GM18520 (cell line): ENCODE data around the gene PCDHGA1.
"Not testable (repeated sequence)": the region's sequence is repeated elsewhere in the genome, so short reads cannot be mapped to it uniquely, and the experiment has no call there.

Experiments
- ATAC-seq: cut with Tn5 transposase; IDR thresholded peaks from one replicate; pipeline ENCODE4 v1.9.1; 2021; ENCODE audit not compliant: unreplicated experiment

PCDHGA1 gene

DNA sequence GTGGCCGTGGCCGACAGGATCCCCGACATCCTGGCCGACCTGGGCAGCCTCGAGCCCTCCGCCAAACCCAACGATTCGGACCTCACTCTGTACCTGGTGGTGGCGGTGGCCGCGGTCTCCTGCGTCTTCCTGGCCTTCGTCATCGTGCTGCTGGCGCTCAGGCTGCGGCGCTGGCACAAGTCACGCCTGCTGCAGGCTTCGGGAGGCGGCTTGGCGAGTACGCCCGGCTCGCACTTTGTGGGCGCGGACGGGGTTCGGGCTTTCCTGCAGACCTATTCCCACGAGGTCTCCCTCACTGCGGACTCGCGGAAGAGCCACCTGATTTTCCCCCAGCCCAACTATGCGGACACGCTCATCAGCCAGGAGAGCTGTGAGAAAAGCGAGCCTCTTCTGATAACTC lies 15.7 kb downstream of the PCDHGA1 start:
- not testable (repeated sequence) for ATAC-seq

DNA sequence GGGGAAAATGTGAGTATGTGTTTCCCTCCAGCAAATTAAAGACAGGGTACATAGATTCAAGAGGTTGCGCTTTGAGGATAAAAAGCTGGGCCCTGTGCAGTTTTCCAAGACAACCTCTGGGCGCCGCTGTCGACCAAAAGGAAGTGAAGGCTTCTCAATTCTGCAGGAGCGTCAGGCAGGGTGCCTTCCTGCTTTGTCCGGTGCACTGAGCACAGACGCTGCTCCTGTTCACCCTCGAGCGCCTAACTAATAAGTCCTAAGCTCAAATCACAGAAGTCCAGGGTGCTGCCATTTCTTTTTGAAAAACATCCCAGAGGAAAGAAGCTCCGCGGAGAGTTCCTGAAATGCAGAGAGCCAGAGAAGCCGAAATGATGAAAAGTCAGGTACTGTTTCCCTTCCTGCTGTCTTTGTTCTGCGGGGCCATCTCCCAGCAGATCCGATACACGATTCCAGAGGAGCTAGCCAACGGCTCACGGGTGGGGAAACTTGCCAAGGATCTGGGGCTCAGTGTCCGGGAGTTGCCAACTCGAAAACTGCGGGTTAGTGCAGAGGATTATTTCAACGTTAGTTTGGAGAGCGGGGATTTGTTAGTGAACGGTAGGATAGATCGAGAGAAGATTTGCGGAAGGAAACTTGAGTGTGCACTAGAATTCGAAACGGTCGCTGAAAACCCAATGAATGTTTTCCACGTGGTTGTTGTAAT lies 19.8 kb downstream of the PCDHGA1 start, which contains the start of gene PCDHGB1:
TSS of gene PCDHGB1 (plus strand) at position 183 of the 703 bp plus-strand sequence. CDS start at position 345, 162 bp downstream.
- ATAC-seq = no peak

DNA sequence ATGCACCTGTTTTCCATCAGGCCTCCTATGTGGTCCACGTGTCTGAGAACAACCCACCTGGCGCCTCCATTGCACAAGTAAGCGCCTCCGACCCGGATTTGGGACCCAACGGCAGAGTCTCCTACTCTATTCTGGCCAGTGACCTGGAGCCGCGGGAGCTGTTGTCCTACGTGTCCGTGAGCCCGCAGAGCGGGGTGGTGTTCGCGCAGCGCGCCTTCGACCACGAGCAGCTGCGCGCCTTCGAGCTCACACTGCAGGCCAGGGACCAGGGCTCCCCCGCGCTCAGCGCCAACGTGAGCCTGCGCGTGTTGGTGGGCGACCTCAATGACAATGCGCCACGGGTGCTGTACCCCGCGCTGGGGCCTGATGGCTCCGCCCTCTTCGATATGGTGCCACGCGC lies 21.3 kb downstream of the PCDHGA1 start:
- no peak for ATAC-seq

DNA sequence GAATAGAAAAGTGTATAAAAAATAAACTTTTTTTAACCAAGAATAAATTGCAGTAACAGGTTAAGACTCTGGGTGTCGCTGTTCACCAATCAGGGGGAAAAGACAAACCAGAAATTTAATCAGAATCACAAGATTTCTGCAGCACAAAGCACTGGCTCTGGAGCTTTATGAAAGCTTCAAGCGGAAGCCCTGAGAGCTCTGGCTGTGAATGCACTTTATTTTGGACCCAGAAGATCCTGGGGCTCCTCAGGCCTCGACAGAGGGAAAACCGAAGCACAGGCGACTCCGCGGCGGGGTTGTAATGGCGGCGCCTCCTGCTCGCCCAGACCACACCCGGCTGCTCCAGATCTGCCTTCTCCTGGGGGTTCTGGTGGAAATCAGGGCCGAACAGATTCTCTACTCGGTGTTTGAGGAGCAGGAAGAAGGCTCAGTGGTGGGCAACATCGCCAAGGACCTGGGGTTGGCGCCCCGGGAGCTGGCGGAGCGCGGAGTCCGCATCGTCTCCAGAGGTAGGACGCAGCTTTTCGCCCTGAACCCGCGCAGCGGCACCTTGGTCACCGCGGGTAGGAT lies 24.7 kb downstream of the PCDHGA1 start, which contains the start of gene PCDHGA4:
TSS of gene PCDHGA4 (plus strand) at position 122 of the 570 bp plus-strand sequence. CDS start at position 209, 87 bp downstream.
- no peak for ATAC-seq

DNA sequence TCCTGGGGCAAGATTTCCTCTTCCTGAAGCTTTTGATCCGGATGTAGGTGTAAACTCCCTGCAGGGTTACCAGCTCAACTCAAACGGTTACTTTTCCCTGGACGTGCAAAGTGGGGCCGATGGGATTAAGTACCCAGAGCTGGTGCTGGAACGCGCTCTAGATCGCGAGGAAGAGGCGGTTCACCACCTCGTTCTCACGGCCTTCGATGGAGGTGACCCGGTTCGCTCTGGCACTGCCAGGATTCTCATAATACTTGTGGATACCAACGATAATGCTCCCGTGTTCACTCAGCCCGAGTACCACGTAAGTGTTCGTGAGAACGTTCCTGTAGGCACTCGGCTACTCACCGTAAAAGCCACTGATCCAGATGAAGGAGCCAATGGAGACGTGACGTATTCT lies 25.3 kb downstream of the PCDHGA1 start:
- no peak for ATAC-seq

GRCh38 chr5:141356133-141356532 lies 25.8 kb downstream of the PCDHGA1 start:
- ATAC-seq = no peak

DNA sequence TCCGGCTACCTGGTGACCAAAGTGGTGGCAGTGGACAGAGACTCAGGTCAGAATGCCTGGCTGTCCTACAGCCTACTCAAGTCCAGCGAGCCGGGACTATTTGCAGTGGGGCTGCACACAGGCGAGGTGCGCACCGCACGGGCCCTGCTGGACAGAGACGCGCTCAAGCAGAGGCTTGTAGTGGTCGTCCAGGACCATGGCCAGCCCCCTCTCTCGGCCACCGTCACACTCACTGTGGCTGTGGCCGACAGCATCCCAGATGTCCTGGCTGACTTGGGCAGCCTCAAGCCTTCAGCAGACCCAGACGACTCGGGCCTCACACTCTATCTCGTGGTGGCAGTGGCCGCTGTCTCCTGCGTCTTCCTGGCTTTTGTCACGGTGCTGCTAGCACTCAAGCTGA lies 26.6 kb downstream of the PCDHGA1 start:
- ATAC-seq = no peak

DNA sequence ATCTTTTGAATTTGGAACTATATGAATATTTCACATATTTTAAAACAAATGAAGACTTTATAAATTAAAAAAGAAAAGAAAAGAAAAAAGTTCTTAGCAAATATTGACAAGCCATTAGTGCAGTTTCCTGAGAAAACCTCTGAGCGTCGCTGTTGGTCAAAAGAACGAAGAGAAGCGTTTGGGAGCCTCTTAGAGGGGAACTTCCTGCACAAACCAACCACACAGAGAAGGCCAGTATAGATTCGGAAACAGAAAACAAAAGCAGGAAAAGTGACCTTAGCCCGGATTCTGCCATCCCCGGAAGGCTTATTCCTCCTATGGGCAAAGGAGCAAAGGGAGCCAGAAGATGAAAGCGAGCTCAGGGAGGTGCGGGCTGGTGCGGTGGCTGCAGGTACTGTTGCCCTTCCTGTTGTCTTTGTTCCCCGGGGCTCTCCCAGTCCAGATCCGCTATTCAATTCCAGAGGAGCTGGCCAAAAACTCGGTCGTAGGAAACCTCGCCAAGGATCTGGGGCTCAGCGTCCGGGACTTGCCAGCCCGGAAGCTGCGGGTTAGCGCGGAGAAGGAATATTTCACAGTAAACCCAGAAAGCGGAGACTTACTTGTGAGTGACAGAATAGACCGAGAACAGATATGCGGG lies 29.6 kb downstream of the PCDHGA1 start, which contains the start of gene PCDHGB2:
TSS of gene PCDHGB2 (plus strand) at position 205 of the 637 bp plus-strand sequence. CDS start at position 347, 142 bp downstream.
- ATAC-seq = no peak

DNA sequence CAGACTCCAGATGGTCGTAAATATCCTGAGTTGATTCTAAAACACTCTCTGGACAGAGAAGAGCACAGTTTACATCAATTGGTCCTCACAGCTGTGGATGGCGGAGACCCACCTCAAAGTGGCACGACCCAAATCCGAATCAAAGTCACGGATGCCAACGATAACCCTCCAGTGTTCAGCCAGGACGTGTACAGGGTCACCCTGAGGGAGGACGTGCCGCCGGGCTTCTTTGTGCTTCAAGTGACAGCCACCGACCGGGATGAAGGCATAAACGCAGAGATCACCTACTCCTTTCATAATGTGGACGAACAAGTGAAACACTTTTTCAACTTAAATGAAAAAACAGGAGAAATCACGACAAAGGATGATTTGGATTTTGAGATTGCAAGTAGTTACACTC lies 30.4 kb downstream of the PCDHGA1 start:
- no peak for ATAC-seq

DNA sequence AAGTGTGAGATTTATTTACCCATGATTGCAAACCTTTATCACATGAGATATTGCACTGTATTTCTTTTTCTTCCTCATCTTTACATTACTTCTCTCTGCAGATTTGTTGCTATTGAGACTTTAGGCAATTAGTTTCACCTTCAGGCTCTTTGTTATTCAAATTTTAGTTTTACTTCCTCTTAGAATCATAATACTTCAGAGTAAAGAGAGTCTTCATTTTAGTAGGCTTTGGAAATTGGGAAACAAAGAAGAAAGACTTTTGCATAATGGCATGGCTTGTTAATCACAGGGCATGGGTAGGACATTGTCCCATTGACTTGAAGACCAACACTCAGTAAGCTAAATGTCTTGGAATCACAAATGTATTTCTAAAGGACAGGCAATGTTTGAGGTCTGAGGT lies 32.4 kb downstream of the PCDHGA1 start:
- ATAC-seq = no peak

DNA sequence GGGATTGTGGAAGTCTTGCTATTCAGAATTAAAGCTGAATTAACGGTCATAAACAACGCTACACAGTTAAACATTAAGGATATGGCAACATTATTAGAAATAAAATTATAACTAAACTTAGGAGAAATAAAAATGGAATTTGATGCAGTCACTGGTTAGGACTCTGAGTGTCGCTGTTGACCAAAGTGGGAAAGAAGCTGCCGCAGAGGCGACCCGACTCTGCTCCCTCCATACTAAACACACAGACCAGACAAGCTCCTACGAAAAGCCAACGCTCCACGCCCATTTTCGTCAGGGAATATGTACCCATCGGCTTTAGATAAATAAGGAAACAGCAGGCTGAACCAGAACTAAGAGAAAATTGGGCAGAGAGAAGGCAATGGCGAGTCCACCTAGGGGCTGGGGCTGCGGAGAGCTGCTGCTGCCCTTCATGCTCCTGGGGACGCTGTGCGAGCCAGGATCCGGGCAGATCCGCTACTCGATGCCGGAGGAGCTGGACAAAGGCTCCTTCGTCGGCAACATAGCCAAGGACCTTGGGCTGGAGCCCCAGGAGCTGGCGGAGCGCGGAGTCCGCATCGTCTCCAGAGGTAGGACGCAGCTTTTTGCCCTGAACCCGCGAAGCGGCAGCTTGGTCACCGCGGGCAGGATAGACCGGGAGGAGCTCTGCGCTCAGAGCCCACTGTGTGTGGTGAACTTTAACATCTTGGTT lies 33.8 kb downstream of the PCDHGA1 start, which contains the start of gene PCDHGA5:
TSS of gene PCDHGA5 (plus strand) at position 211 of the 709 bp plus-strand sequence. CDS start at position 380, 169 bp downstream.
- no peak for ATAC-seq

DNA sequence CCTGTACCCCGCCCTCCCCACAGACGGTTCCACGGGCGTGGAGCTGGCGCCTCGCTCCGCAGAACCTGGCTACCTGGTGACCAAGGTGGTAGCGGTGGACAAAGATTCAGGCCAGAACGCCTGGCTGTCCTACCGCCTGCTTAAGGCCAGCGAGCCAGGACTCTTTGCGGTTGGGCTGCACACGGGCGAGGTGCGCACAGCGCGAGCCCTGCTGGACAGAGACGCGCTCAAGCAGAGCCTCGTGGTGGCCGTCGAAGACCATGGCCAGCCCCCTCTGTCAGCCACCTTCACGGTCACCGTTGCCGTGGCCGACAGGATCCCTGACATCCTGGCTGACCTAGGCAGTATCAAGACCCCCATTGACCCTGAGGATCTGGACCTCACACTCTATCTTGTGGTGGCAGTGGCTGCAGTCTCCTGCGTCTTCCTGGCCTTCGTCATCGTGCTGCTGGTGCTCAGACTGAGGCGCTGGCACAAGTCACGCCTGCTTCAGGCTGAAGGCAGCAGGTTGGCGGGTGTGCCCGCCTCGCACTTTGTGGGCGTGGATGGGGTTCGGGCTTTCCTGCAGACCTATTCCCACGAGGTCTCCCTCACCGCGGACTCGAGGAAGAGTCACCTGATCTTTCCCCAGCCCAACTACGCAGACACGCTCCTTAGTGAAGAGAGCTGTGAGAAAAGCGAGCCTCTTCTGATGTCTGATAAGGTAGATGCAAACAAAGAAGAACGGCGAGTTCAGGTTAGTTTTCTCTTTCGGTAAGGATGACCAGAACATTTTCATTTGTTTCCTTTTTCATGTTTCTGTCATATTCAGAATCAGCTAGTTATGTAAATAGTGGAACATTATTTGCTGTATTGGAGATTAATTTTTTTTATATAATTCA lies 35.9 kb downstream of the PCDHGA1 start:
- ATAC-seq = no peak

DNA sequence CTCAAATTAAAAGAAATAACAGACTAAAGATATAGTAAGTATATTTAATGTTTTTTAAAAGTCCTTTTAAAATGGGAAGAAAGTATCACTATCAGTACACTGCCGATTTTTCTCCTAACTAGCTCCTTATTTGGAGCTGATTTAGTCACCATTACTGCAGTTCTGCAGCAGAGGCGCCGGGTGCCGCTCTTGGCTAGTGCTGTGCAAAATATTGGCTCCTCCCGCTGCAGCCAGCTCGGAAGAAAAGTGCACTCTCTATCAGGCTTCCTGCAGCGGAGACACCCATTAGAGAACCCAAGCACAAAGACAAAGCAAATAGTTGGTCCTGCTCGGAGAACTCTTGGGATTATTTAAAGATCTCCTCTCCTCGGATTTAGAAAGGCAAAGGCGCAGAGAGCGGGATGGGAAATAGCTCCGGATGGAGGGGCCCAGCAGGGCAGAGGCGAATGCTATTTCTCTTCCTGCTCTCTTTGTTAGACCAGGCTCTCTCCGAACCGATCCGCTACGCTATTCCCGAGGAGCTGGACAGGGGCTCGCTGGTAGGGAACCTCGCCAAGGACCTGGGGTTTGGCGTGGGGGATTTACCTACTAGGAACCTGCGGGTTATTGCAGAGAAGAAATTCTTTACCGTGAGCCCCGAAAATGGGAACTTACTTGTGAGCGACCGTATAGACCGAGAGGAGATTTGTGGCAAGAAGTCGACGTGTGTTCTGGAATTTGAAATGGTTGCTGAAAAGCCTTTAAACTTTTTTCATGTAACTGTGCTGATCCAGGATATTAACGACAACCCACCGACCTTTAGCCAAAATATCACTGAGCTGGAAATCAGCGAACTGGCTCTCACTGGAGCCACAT lies 39.9 kb downstream of the PCDHGA1 start, which contains the start of gene PCDHGB3:
TSS of gene PCDHGB3 (plus strand) at position 249 of the 855 bp plus-strand sequence. CDS start at position 402, 153 bp downstream.
- ATAC-seq = no peak

GRCh38 chr5:141371572-141372475 lies 41.5 kb downstream of the PCDHGA1 start:
- no peak for ATAC-seq

DNA sequence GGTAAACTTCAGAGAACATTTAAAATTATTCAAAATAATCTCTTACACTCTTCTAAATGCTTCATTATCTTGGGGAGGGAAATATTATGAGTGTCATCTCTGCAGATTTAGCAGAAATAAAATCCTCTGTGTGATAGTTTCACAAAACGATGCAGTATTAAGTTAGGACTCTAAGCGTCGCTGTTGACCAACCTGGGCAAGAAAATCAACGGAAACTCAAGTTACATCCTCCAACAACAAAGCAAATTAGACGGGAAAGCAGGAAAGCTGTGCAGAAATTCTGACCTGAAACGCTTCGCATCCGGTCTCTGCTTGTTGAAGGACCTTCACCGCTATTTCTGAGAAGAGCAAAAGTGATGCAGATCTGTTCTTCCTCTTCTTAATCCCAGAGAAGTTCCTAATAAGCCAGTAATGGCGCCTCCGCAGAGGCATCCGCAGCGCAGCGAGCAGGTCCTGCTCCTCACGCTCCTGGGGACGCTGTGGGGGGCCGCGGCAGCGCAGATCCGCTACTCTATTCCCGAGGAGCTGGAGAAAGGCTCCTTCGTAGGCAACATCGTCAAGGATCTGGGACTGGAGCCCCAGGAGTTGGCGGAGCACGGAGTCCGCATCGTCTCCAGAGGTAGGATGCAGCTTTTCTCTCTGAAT lies 43.5 kb downstream of the PCDHGA1 start, which contains the start of gene PCDHGA6:
TSS of gene PCDHGA6 (plus strand) at position 219 of the 645 bp plus-strand sequence. CDS start at position 412, 193 bp downstream.
- no peak for ATAC-seq

DNA sequence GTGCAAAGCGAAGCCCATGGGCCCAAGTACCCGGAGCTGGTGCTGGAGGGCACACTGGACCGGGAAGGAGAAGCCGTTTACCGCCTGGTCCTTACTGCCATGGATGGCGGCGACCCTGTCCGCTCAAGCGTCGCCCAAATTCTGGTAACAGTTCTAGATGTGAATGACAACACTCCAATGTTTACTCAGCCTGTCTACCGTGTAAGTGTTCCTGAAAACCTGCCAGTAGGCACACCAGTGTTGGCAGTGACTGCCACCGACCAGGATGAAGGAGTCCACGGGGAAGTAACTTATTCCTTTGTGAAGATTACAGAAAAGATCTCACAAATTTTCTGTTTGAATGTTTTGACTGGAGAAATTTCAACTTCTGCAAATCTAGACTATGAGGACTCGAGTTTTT lies 44.3 kb downstream of the PCDHGA1 start:
- no peak for ATAC-seq

- ATAC-seq = not testable (repeated sequence)
Measured at GRCh38 chr5:141375444-141376155, 45.3 kb downstream of the PCDHGA1 start.
